ENCODE measurements around the gene SH3D19.
A peak's percentile ranks its signal among the peaks of the same experiment; 100 is the strongest.
"Not testable (repeated sequence)": the region's sequence is repeated elsewhere in the genome, so short reads cannot be mapped to it uniquely, and the experiment has no call there.

SH3D19 gene

GRCh38 chr4:151267822-151268535 is 57.4 kb downstream of the SH3D19 start:
- DNase-seq (ENCODE audit: low spot score), result no peak

GRCh38 chr4:151267104-151267503 is 58.3 kb downstream of the SH3D19 start:
- DNase-seq (ENCODE audit: low spot score), result no peak

GRCh38 chr4:151266497-151266896 is 58.9 kb downstream of the SH3D19 start:
- DNase-seq (ENCODE audit: low spot score), result peak; percentile 8

- DNase-seq (ENCODE audit: low spot score), result no peak
Observed at GRCh38 chr4:151263455-151263854, 62.0 kb downstream of the SH3D19 start.

- peak; percentile 8 for DNase-seq (ENCODE audit: low spot score)
Observed at GRCh38 chr4:151260526-151260925, 64.9 kb downstream of the SH3D19 start.

GRCh38 chr4:151259752-151260151 is 65.7 kb downstream of the SH3D19 start:
- no peak for DNase-seq (ENCODE audit: low spot score)

GRCh38 chr4:151257704-151258103 is 67.7 kb downstream of the SH3D19 start:
- DNase-seq (ENCODE audit: low spot score), result no peak

- no peak for DNase-seq (ENCODE audit: low spot score)
Observed at GRCh38 chr4:151256134-151256533, 69.3 kb downstream of the SH3D19 start.

- not testable (repeated sequence) for DNase-seq (ENCODE audit: low spot score)
Observed at GRCh38 chr4:151255680-151256079, 69.7 kb downstream of the SH3D19 start.

GRCh38 chr4:151255226-151255625 is 70.2 kb downstream of the SH3D19 start:
- not testable (repeated sequence) for DNase-seq (ENCODE audit: low spot score)

GRCh38 chr4:151251603-151252304 is 73.7 kb downstream of the SH3D19 start:
- no peak for DNase-seq (ENCODE audit: low spot score)

- DNase-seq (ENCODE audit: low spot score), result no peak
Observed at GRCh38 chr4:151250706-151251105, 74.7 kb downstream of the SH3D19 start.

- no peak for DNase-seq (ENCODE audit: low spot score)
Observed at GRCh38 chr4:151248519-151248918, 76.9 kb downstream of the SH3D19 start.

- no peak for DNase-seq (ENCODE audit: low spot score)
Observed at GRCh38 chr4:151247395-151247794, 78.0 kb downstream of the SH3D19 start.

- no peak for DNase-seq (ENCODE audit: low spot score)
Observed at GRCh38 chr4:151246742-151247141, 78.7 kb downstream of the SH3D19 start.

GRCh38 chr4:151242305-151242704 is 83.1 kb downstream of the SH3D19 start:
- no peak for DNase-seq (ENCODE audit: low spot score)

GRCh38 chr4:151239608-151240007 is 85.8 kb downstream of the SH3D19 start:
- no peak for DNase-seq (ENCODE audit: low spot score)

GRCh38 chr4:151238477-151238876 is 86.9 kb downstream of the SH3D19 start:
- no peak for DNase-seq (ENCODE audit: low spot score)

- DNase-seq (ENCODE audit: low spot score), result no peak
Observed at GRCh38 chr4:151236036-151236435, 89.4 kb downstream of the SH3D19 start.

GRCh38 chr4:151235373-151235772 is 90.0 kb downstream of the SH3D19 start:
- not testable (repeated sequence) for DNase-seq (ENCODE audit: low spot score)

- no peak for DNase-seq (ENCODE audit: low spot score)
Observed at GRCh38 chr4:151233600-151233999, 91.8 kb downstream of the SH3D19 start.

- DNase-seq (ENCODE audit: low spot score), result no peak
Observed at GRCh38 chr4:151231915-151232595, 93.3 kb downstream of the SH3D19 start.

All from AG08395 (cell line).